Inflammatory macrophage treated with lipopolysaccharide for 4 hours (primary cell): ENCODE measurements around the gene MOCS1.
"Not testable (repeated sequence)": the region's sequence is repeated elsewhere in the genome, so short reads cannot be mapped to it uniquely, and the experiment has no call there.

Experiments used
- DNase-seq: peaks from one replicate; pipeline ENCODE4 v3.0.0-alpha.2; 2020

MOCS1 gene

GRCh38 chr6:39934131-39934757, at the start of gene MOCS1:
Gene MOCS1, minus strand, starts transcription at chr6:39934462. Its CDS starts 45 bp downstream, at chr6:39934417.
- DNase-seq: no peak

- DNase-seq: no peak
These were observed 49.8 kb upstream of the MOCS1 start for GRCh38 chr6:39984051-39984450.

DNA sequence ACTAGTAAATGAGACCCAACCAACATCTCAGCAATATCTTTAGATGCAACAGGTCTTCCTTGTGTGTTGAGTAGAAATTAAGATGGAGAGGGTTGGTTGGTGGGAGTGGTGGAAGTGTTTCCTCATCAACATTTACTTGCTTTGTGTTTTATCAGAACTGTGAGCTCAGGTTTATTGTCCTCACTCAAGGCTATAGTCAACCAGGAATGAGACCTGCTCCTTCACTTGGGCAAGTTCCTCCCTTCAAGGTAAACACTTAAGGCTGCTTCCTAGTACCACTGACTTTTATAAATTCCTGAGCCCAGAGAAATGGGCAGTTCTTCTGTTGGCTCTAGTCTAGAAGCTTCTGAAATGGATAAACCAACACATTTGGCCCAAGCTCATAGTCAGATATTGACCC, 48.9 kb upstream of the MOCS1 start:
- no peak for DNase-seq

- no peak for DNase-seq
These were observed 48.5 kb upstream of the MOCS1 start for GRCh38 chr6:39982720-39983119.

- DNase-seq: peak; percentile 26
These were observed 46.7 kb upstream of the MOCS1 start for GRCh38 chr6:39980839-39981580.

GRCh38 chr6:39979461-39980328, 45.4 kb upstream of the MOCS1 start:
- no peak for DNase-seq

GRCh38 chr6:39978240-39978639, 44.0 kb upstream of the MOCS1 start:
- no peak for DNase-seq

- DNase-seq: no peak
These were observed 39.4 kb upstream of the MOCS1 start for GRCh38 chr6:39973661-39974060.

- not testable (repeated sequence) for DNase-seq
These were observed 38.5 kb upstream of the MOCS1 start for GRCh38 chr6:39972717-39973116.

DNA sequence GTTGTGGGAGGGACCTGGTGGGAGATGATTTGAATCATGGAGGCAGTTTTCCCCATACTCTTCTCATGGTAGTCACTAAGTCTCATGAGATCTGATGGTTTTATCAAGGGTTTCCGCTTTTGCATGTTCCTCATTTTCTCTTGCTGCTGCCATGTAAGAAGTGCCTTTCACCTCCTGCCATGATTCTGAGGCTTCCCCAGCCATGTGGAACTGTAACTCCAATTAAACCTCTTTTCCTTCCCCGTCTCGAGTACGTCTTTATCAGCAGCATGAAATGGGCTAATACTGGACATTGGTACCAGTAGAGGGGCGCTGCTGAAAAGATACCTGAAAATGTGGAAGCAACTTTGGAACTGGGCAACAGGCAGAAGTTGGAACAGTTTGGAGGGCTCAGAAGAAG, 36.9 kb upstream of the MOCS1 start:
- DNase-seq: not testable (repeated sequence)

GRCh38 chr6:39965751-39966150, 31.5 kb upstream of the MOCS1 start:
- DNase-seq: no peak

DNA sequence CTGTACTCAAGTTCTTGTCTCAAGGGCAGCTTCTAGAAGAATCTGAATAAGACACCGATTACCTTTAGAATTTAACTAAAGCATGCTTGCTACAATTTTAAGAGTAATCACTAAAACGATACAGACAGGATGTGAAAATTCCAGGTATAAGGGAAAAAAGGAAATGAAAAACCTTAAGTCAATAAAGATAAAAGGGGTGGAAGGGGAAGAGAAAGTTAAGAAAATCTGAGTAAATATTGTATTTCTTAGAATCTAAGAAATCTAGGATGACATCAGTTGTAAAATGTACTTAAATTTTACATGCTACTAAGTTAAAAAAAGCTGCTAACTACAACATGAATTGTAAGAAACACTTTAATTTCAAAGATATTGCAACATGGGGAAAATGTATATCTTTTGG, 30.3 kb upstream of the MOCS1 start:
- no peak for DNase-seq

DNA sequence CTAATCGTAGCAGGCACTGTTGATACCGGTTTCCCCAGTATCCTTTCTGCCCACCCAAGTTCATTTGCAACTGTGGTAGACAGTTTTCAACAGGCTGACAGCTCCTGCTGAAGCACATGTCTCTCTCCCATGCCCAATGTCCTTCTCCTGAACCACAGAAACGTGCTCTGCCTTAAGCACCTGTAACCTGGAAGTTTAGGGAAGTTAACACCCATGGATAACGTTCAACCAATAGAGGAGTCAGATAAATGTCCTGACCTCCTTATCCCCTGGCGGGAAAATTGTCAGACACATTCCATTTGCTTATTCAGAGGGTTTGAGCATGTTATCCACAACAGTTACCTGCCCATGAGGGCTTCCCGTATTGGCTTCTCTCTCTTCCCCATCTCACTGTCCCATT, 29.8 kb upstream of the MOCS1 start:
- DNase-seq: no peak

GRCh38 chr6:39962831-39963230, 28.6 kb upstream of the MOCS1 start:
- no peak for DNase-seq

- no peak for DNase-seq
These were observed 26.9 kb upstream of the MOCS1 start for GRCh38 chr6:39961178-39961577.

- DNase-seq: no peak
These were observed 24.7 kb upstream of the MOCS1 start for GRCh38 chr6:39958947-39959346.

- no peak for DNase-seq
These were observed 22.7 kb upstream of the MOCS1 start for GRCh38 chr6:39956936-39957335.

DNA sequence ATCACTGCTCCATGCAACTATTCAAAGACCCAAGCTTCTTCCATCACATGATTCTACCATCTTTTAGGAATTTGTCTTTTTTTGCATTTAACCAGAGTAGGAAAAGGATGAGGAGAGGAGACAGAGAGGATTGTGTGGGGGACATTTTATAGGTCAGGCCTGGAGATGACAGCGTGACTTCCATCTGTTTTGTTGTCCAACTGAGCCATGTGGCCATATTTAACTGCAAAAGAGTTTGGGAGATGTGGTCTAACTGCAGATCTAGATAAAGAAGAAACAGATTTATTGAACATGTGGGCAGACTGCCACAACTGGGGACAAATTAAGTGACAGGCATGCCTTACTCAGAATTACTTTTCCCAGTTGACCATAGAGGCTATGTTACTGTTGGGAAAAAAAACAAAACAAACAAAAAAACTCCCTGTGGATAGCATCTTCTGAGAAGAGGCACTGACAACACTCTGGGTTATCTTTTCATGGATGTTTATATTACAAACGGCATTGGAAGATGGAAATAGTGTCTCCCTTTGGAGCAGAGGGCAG, 18.9 kb upstream of the MOCS1 start:
- no peak for DNase-seq

- DNase-seq: no peak
These were observed 17.9 kb upstream of the MOCS1 start for GRCh38 chr6:39952167-39952566.

- no peak for DNase-seq
These were observed 17.5 kb upstream of the MOCS1 start for GRCh38 chr6:39951716-39952115.

DNA sequence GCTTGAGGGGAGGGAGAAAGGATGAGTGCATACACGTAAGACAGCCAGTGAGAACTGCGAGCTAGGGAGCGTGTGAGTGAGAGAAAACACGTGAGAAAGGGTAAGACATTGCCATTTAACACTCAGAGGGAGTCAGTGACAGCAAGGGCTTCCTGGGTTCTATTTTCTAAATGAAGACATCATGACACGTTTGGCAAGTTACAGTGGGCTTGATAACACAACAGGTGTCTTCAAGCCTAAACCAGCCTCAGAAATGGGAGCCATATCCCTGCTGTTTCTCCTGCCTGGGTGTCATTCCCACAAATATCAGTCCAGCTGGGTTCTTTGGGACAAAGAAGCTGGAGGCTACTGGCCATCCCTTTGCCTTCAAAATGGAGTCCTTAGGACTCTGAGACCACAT, 16.9 kb upstream of the MOCS1 start:
- DNase-seq: no peak

DNA sequence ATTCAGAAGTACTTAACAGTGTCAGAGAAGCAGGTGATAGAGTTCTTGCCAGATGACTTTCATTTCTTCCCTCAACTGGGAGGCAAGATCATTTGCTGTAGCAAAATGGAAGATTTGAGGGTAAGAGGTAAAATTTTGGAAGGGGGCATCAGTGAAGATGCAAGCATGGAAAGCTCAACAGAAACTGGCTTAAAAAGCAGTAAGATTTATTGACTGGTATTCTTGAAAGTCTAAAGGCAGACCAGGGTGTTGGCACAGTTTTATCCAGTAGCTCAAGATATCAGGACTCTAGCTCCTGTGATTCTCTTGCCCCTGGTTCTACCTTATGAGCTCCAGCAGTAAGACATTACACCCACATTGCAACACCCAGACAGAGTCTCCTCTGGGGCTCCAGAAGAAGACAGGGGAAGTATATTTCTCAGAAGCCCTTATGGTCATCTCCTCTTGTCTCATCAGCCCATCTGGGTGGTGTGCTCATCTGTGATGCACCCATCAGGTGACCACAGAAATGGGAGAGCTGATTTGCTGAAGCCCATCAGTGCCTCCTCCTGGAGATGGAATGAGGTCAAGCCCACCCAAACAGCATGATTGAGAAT, 16.0 kb upstream of the MOCS1 start:
- no peak for DNase-seq

GRCh38 chr6:39948199-39948791, 14.0 kb upstream of the MOCS1 start:
- no peak for DNase-seq
